VCaP (cell line): Measurements from ENCODE around the gene TICRR.

ENCODE experiments used
- H3K27ac ChIP-seq: fragments of 450-650 bp; 2 replicates; pipeline ENCODE4 v1.5.1; 2017
- CTCF ChIP-seq: fragments of 450-650 bp; conservative IDR thresholded peaks from 2 replicates; pipeline ENCODE4 v1.5.1; 2017; ENCODE audit warnings: mild to moderate bottlenecking, moderate library complexity

TICRR gene

GRCh38 chr15:89623165-89623564 is 47.9 kb downstream of the TICRR start:
- TF ChIP-seq CTCF = no peak
- H3K27ac ChIP-seq = no peak overlapping the region

GRCh38 chr15:89625716-89626115 is 50.4 kb downstream of the TICRR start:
- no peak for TF ChIP-seq CTCF
- no peak overlapping the region for H3K27ac ChIP-seq

GRCh38 chr15:89627256-89627970 is 52.1 kb downstream of the TICRR start:
- no peak overlapping the region for H3K27ac ChIP-seq
- TF ChIP-seq CTCF = no peak

GRCh38 chr15:89628301-89628700 is 53.0 kb downstream of the TICRR start:
- H3K27ac ChIP-seq = no peak overlapping the region

GRCh38 chr15:89628806-89629715 is 53.8 kb downstream of the TICRR start:
- no peak for TF ChIP-seq CTCF
- no peak overlapping the region for H3K27ac ChIP-seq

More at GRCh38 chr15:89628301-89628700, 53.0 kb downstream of the TICRR start:
- no peak for TF ChIP-seq CTCF

- no peak for TF ChIP-seq CTCF
Observed at GRCh38 chr15:89629829-89630228, 54.6 kb downstream of the TICRR start.

GRCh38 chr15:89630260-89630659 is 55.0 kb downstream of the TICRR start:
- no peak overlapping the region for H3K27ac ChIP-seq
- TF ChIP-seq CTCF = no peak

More at GRCh38 chr15:89629829-89630228, 54.6 kb downstream of the TICRR start:
- H3K27ac ChIP-seq = no peak overlapping the region
